Suprapubic skin (tissue), 4 donors: ENCODE results near the gene PIK3CB.

Experiments used
- CTCF ChIP-seq, 2 donors: fragments of 200-600 bp in 1 of 2; fragments of 450-650 bp in 1 of 2; sonication (generic) in 1 of 2; IDR thresholded peaks; one replicate each; pipeline ENCODE4 v1.5.1; 2016 to 2019; ENCODE audit warnings: antibody characterized with exemption in 2 of 2, mild to moderate bottlenecking in 1 of 2, moderate library complexity in 1 of 2
- EP300 ChIP-seq: sonication (generic); formaldehyde crosslinking; IDR thresholded peaks from one replicate; pipeline ENCODE4 v1.6.1; 2017; ENCODE audit warnings: antibody characterized with exemption
- POLR2A ChIP-seq, 2 donors: fragments of 450-650 bp; IDR thresholded peaks; one replicate each; pipeline ENCODE4 v1.6.1; 2017; ENCODE audit warnings: antibody characterized with exemption in 2 of 2, mild to moderate bottlenecking in 2 of 2, moderate library complexity in 2 of 2
- POLR2AphosphoS5 ChIP-seq, 3 donors: sonication (generic); formaldehyde crosslinking; IDR thresholded peaks; one replicate each; pipeline ENCODE4 v1.6.1; 2017; ENCODE audit warnings: antibody characterized with exemption in 3 of 3

GRCh38 chr3:138842483-138843188 is 7.9 kb upstream of the PIK3CB start:
- no peak for TF ChIP-seq CTCF (IDR thresholded peaks at IDR 0.05)
- TF ChIP-seq EP300, result no peak
- no peak for TF ChIP-seq POLR2A (IDR thresholded peaks at IDR 0.05)
- no peak for TF ChIP-seq POLR2AphosphoS5 (IDR thresholded peaks at IDR 0.05)
